ENCODE data around the gene STK16.

GRCh38 chr2:219281588-219281987, 36.3 kb downstream of the STK16 start:
- no peak for TF ChIP-seq CTCF (CRISPR knock-in tag; IDR thresholded peaks at IDR 0.05)
- no peak for TF ChIP-seq JUND (CRISPR knock-in tag; IDR thresholded peaks at IDR 0.05)
- no peak for TF ChIP-seq TCF7L2 (IDR thresholded peaks at IDR 0.05; ENCODE audit: low read depth, low read length)
- no peak for TF ChIP-seq POLR2A (IDR thresholded peaks at IDR 0.05; ENCODE audit: insufficient read depth in 1 of 2, low read depth in 2 of 2, low read length in 2 of 2)
- no peak for TF ChIP-seq ZNF33A (CRISPR knock-in tag; IDR thresholded peaks at IDR 0.05; ENCODE audit: borderline replicate concordance)
- TF ChIP-seq EZH2 (conservative IDR thresholded peaks at IDR 0.05; ENCODE audit: low read depth, low read length) = no peak
- TF ChIP-seq ARNT (IDR thresholded peaks at IDR 0.05) = no peak
- TF ChIP-seq ZBTB37 (CRISPR knock-in tag; IDR thresholded peaks at IDR 0.05) = no peak
- TF ChIP-seq E2F5 (CRISPR knock-in tag; conservative IDR thresholded peaks at IDR 0.05) = no peak
- no peak for TF ChIP-seq HOXA7 (CRISPR knock-in tag; IDR thresholded peaks at IDR 0.05)
